K562 (cell line): ENCODE data around the gene SMURF1. TPM values are rescaled to one million over a fixed set of nuclear protein-coding genes. Genes with fewer than 3 reads are reported as not detected.

Experiments
- ATAC-seq: fragments of 200-7000 bp; cut with Tn5 transposase; 3 replicates; pipeline ENCODE4 v1.9.1; 2020; ENCODE audit warnings: moderate library complexity
- BruUV-seq: library from RNA; stranded (reverse); fragments of 400-500 nt; replicated peaks from 2 replicates; lab custom pipeline; 2021; lab: Mats Ljungman, UMichigan
- CTCF ChIA-PET: fragments of 300-600 bp; formaldehyde crosslinking; extraction: SDS; loops from one replicate; lab custom pipeline; 2021; ENCODE audit warnings: low intra/inter-chr PET ratio; lab: Yijun Ruan, JAX
- POLR2A ChIA-PET: fragments of 300-600, 350-650 bp; sonication (Branson Sonifier 250); formaldehyde crosslinking; extraction: SDS; loops from one replicate; lab custom pipeline; 2021; ENCODE audit warnings: antibody characterized with exemption, inconsistent platforms; lab: Yijun Ruan, JAX
- DNase-seq, 4 experiments: peaks; one replicate each; pipeline versions ENCODE4 v3.0.0 to v3.0.0-alpha.2; 2011 to 2018; ENCODE audit warnings: low spot score in 3 of 4, mixed read lengths in 3 of 4; ENCODE audit errors: extremely low read depth in 1 of 4
- FAIRE-seq: peaks from 2 replicates; lab custom pipeline; 2011; peaks lifted over from hg19 to GRCh38; lab: Jason Lieb, UNC
- H2AFZ ChIP-seq: 2 replicates; pipeline ENCODE4 v1.6.0; 2011; ENCODE audit warnings: low read depth, low read length, control low read depth, inconsistent platforms
- H3K27ac ChIP-seq: fragments of 200-600 bp; 3 replicates; pipeline ENCODE4 v1.8.0; 2011; ENCODE audit warnings: low read depth, mild to moderate bottlenecking, control low read depth, inconsistent platforms, low read length, moderate library complexity, mixed read lengths; ENCODE audit errors: extremely low read depth
- H3K27me3 ChIP-seq, 2 experiments: fragments of 300-600 bp in 1 of 2; 2 replicates in 1 of 2; 3 replicates in 1 of 2; pipeline versions ENCODE4 v1.6.0 to v1.8.0; 2011; ENCODE audit warnings: inconsistent platforms in 2 of 2, low read length in 2 of 2, mild to moderate bottlenecking in 1 of 2, mixed read lengths in 1 of 2, moderate library complexity in 1 of 2; ENCODE audit not compliant: control insufficient read depth in 2 of 2, insufficient read depth in 2 of 2
- H3K36me3 ChIP-seq: fragments of 300-600 bp; 3 replicates; pipeline ENCODE4 v1.8.0; 2011; ENCODE audit warnings: mild to moderate bottlenecking, low read length, inconsistent platforms; ENCODE audit not compliant: control insufficient read depth, insufficient read depth
- H3K4me1 ChIP-seq, 2 experiments: fragments of 200-600 bp in 1 of 2; replicated peaks in 1 of 2; 2 replicates in 1 of 2; 3 replicates in 1 of 2; pipeline versions ENCODE4 v1.5.1 to v1.8.0; 2011; ENCODE audit warnings: inconsistent platforms in 2 of 2, low read length in 2 of 2, mild to moderate bottlenecking in 1 of 2, mixed read lengths in 1 of 2, moderate library complexity in 1 of 2; ENCODE audit not compliant: control insufficient read depth in 2 of 2, insufficient read depth in 2 of 2
- H3K4me2 ChIP-seq: 2 replicates; pipeline ENCODE4 v1.6.1; 2011; ENCODE audit warnings: low read length, control low read depth, inconsistent platforms, mixed read lengths; ENCODE audit not compliant: insufficient read depth
- H3K4me3 ChIP-seq: fragments of 200-600 bp; sonication (generic), shearing (Covaris generic); 2 replicates; pipeline ENCODE4 v1.5.1; 2016; ENCODE audit warnings: control low read depth, inconsistent platforms
- H3K79me2 ChIP-seq: fragments of 200-600 bp; 3 replicates; pipeline ENCODE4 v1.8.0; 2011; ENCODE audit warnings: low read length, inconsistent platforms; ENCODE audit not compliant: control insufficient read depth, insufficient read depth
- H3K9ac ChIP-seq, 2 experiments: 2 replicates each; pipeline versions ENCODE4 v1.6.0 to v1.6.1; 2011; ENCODE audit warnings: low read depth in 2 of 2, low read length in 2 of 2, control low read depth in 1 of 2, inconsistent platforms in 1 of 2, mild to moderate bottlenecking in 1 of 2, mixed read lengths in 1 of 2; ENCODE audit not compliant: insufficient read depth in 1 of 2
- H3K9me1 ChIP-seq: one replicate; pipeline ENCODE4 v1.6.0; 2011; ENCODE audit warnings: inconsistent platforms, mild to moderate bottlenecking, low read length, moderate library complexity; ENCODE audit not compliant: control insufficient read depth, insufficient read depth
- H3K9me3 ChIP-seq: replicated peaks from 2 replicates; pipeline ENCODE4 v1.5.1; 2011; ENCODE audit warnings: low read depth, low read length, inconsistent platforms; ENCODE audit not compliant: control insufficient read depth, insufficient read depth
- H4K20me1 ChIP-seq: replicated peaks from 2 replicates; pipeline ENCODE4 v1.6.1; 2011; ENCODE audit warnings: low read length, inconsistent platforms, mixed read lengths; ENCODE audit not compliant: control insufficient read depth, insufficient read depth
- CEBPG ChIP-seq, 3 experiments: fragments of 200-800 bp in 1 of 3; sonication (Bioruptor generic) in 1 of 3; sonication (generic) in 1 of 3; formaldehyde crosslinking in 1 of 3; IDR thresholded peaks in 2 of 3; conservative IDR thresholded peaks in 1 of 3; 2 replicates each; pipeline versions ENCODE4 v1.6.1 to v1.8.0; 2016 to 2022; ENCODE audit warnings: missing compliant biosample characterization in 2 of 3, missing genetic modification characterization in 2 of 3, mild to moderate bottlenecking in 1 of 3, missing genetic modification reagents in 1 of 3
- KAT7 ChIP-seq: sonication (generic); formaldehyde crosslinking; IDR thresholded peaks from 2 replicates; pipeline ENCODE4 v1.8.0; 2022; ENCODE audit warnings: missing genetic modification reagents, mild to moderate bottlenecking, borderline replicate concordance
- ZNF263 ChIP-seq: sonication (generic); formaldehyde crosslinking; IDR thresholded peaks from 2 replicates; pipeline ENCODE4 v1.8.0; 2022; ENCODE audit warnings: mild to moderate bottlenecking, missing genetic modification reagents, borderline replicate concordance
- ZNF324 ChIP-seq: fragments of 250-450 bp; sonication (Bioruptor Pico); IDR thresholded peaks from 2 replicates; pipeline ENCODE4 v1.4.0; 2020; ENCODE audit warnings: mild to moderate bottlenecking
- ZNF75A ChIP-seq: fragments of 450-650 bp; formaldehyde crosslinking; IDR thresholded peaks from 2 replicates; pipeline ENCODE4 v1.4.0; 2020; ENCODE audit warnings: mild to moderate bottlenecking
- in situ Hi-C: fragments of 300-500 bp; cut with MboI; formaldehyde crosslinking; loops from 4 replicates; pipeline ENCODE4 v1.15.0; 2018; ENCODE audit warnings: inconsistent platforms, mixed read lengths
- intact Hi-C: fragments of 100-400 bp; cut with micrococcal nuclease; formaldehyde crosslinking; loops from 2 replicates; pipeline ENCODE4 v1.14.2; 2022
- polyA plus RNA-seq, 8 experiments: library from polyadenylated mRNA; depleted of rRNA in 4 of 8; stranded (reverse) in 5 of 8; unstranded in 3 of 8; fragments of >200 nt; fragmentation: Nextera tagmentation in 2 of 8; fragmentation: Illumina TruSeq in 1 of 8; extraction: Ambion mirVana in 2 of 8; extraction: Trizol in 1 of 8; gene quantifications; 2 replicates each; pipeline versions ENCODE4 v1.2.1 to v1.2.3, GENCODE V29; 2011 to 2014; ENCODE audit warnings: inconsistent platforms in 1 of 8, missing spikeins in 1 of 8
- total RNA-seq, 7 experiments: library from RNA; depleted of rRNA in 6 of 7; stranded (reverse); fragments of >200 nt in 6 of 7; fragmentation: Illumina TruSeq in 2 of 7; extraction: Trizol in 2 of 7; gene quantifications; 2 replicates each; pipeline versions ENCODE4 v1.2.1 to v1.2.3, GENCODE V29; 2011 to 2021; ENCODE audit warnings: low replicate concordance in 1 of 7
- TF ChIP-seq, protein P1 (sequence below): sonication (generic); formaldehyde crosslinking; IDR thresholded peaks from 2 replicates; pipeline ENCODE4 v1.8.1; 2023; ENCODE audit warnings: missing genetic modification reagents, mild to moderate bottlenecking, borderline replicate concordance

Gene SMURF1
- total and polyA plus RNA-seq, 9 of the 15 experiments (the other 6 are each of a cell fraction or from before 2014, with no cell fraction given): 1.0 to 20.1 (median 12.6) TPM

DNA sequence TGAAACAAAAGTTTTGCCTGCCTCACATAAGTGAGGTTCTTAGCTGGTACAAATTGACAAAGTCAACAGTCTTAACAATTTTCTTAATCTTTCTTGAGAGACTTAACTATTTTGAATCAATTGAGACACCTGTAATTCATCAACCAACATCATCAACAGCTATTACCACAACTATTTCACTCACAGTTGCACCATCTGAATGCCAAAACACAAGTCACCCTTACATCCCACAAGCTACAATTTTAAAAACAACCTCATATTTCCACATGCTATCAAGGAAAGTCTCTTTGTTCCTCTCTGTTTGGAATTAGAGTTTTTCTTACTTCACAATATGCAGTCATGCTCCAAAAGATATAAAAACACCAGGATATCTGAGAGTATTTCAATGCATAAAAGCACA, 4.9 kb downstream of the SMURF1 start:
- Histone ChIP-seq H3K4me3 (no peak overlapping the region), H4K20me1 (peaks cover 20% of the 10 kb centered on the region), H3K27ac (no peak overlapping the region), H3K4me1 (peaks cover 11 to 14% of the 10 kb centered on the region in 2 experiments; a peak in 4 of 5 replicates), H3K4me2 (no peak overlapping the region), H3K9ac (no peak overlapping the region), H3K36me3 (peaks cover 14% of the 10 kb centered on the region; the same call in 2 of the 3 replicates), H3K9me1 (no peaks in the 10 kb centered on the region), H3K9me3 (no peaks in the 10 kb centered on the region), H3K27me3 (no peaks in the 10 kb centered on the region), H3K79me2 (peaks cover 86% of the 10 kb centered on the region), H2AFZ (no peak overlapping the region)
- FAIRE-seq (no peak), DNase-seq (no peak), ATAC-seq (no peak)
- intact Hi-C loops: no loop called here
- BruUV-seq: no TSS peak
- in situ Hi-C loops: no loop called here
- TF ChIP-seq, protein P1, sequence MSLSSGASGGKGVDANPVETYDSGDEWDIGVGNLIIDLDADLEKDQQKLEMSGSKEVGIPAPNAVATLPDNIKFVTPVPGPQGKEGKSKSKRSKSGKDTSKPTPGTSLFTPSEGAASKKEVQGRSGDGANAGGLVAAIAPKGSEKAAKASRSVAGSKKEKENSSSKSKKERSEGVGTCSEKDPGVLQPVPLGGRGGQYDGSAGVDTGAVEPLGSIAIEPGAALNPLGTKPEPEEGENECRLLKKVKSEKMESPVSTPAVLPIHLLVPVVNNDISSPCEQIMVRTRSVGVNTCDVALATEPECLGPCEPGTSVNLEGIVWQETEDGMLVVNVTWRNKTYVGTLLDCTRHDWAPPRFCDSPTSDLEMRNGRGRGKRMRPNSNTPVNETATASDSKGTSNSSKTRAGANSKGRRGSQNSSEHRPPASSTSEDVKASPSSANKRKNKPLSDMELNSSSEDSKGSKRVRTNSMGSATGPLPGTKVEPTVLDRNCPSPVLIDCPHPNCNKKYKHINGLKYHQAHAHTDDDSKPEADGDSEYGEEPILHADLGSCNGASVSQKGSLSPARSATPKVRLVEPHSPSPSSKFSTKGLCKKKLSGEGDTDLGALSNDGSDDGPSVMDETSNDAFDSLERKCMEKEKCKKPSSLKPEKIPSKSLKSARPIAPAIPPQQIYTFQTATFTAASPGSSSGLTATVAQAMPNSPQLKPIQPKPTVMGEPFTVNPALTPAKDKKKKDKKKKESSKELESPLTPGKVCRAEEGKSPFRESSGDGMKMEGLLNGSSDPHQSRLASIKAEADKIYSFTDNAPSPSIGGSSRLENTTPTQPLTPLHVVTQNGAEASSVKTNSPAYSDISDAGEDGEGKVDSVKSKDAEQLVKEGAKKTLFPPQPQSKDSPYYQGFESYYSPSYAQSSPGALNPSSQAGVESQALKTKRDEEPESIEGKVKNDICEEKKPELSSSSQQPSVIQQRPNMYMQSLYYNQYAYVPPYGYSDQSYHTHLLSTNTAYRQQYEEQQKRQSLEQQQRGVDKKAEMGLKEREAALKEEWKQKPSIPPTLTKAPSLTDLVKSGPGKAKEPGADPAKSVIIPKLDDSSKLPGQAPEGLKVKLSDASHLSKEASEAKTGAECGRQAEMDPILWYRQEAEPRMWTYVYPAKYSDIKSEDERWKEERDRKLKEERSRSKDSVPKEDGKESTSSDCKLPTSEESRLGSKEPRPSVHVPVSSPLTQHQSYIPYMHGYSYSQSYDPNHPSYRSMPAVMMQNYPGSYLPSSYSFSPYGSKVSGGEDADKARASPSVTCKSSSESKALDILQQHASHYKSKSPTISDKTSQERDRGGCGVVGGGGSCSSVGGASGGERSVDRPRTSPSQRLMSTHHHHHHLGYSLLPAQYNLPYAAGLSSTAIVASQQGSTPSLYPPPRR (CRISPR knock-in tag): no peak
- TF ChIP-seq CEBPG (CRISPR knock-in tag; IDR thresholded peaks at IDR 0.05) (no peak), CEBPG (tag; conservative IDR thresholded peaks at IDR 0.05 in 1 of 2, IDR thresholded peaks at IDR 0.05 in 1 of 2) (no peak), ZNF75A (CRISPR knock-in tag) (no peak), ZNF263 (CRISPR knock-in tag) (no peak), ZNF324 (CRISPR knock-in tag) (no peak), KAT7 (no peak)
- CTCF ChIA-PET: no interaction called here
- POLR2A ChIA-PET: interaction anchor here (1.2 to 2.3 kb wide), 2 partner anchors 9 to 27 kb away, joined by 3 to 12 read pairs; no protein-coding TSS in a partner anchor
